Medulla oblongata (tissue), 1 donor: ENCODE results near the gene GNAI1.

ENCODE experiments used
- DNase-seq: peaks from one replicate; pipeline ENCODE4 v3.0.0-alpha.2; 2015; ENCODE audit errors: extremely low spot score

Gene GNAI1

GRCh38 chr7:80249619-80250295 is 115.1 kb downstream of the GNAI1 start:
- peak; percentile 13 for DNase-seq

DNA sequence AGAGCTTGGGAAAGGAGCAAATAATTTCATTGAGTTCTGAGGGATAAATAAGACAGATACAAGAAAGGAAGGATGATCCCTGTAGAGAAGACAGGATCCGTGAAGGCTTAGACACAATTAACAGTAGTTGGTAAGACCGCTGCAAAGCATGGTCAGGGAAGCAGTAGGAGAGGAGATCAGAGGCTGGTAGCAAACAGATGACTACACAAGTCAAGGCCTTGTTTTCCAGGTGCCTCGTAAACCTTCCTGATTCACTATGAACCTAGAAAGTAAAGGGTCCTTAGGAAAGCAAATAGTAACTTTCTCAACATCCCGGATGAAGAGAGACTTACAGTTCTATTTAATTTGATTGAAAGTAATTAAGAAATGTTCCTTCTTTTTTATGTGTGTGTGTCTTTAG is 118.6 kb downstream of the GNAI1 start:
- no peak for DNase-seq

GRCh38 chr7:80253653-80254052 is 119.0 kb downstream of the GNAI1 start:
- DNase-seq, result no peak

DNA sequence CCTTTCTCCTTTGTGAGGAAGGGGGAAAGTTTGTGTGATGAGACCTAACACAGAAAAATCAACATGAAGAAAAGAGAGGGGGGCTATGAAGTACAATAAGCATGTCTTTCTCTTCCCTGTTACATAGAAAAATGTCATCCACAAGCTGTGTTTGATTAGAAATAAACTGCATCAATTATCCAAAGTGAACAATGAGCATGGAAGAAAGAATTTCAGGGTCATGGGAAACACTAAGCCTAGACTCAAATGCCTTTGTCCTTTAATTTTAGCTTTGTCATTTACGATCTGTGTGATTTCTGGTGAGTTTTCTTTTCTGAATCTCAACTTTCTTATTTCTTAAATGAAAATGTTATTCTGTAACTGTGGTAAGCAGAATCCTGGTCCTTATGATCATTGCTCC is 121.0 kb downstream of the GNAI1 start:
- no peak for DNase-seq

DNA sequence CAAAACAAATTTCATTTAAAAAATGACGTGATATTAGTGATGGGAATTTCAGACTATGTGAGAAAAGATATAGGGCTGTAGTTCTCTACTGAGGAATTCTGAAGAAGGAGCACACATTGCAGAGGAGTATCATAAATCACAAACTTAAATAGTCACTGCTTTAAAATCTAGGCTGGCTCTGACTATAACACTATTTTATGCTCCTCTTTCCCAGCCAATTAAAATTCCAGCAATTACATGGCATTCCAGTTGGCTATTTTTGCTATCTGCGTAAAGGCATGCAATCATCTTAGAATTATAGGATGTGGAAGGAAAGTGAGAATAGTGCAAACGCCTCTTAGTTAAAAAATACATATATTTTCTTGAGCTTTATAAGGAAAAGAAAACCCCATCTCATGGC is 123.1 kb downstream of the GNAI1 start:
- DNase-seq, result no peak

DNA sequence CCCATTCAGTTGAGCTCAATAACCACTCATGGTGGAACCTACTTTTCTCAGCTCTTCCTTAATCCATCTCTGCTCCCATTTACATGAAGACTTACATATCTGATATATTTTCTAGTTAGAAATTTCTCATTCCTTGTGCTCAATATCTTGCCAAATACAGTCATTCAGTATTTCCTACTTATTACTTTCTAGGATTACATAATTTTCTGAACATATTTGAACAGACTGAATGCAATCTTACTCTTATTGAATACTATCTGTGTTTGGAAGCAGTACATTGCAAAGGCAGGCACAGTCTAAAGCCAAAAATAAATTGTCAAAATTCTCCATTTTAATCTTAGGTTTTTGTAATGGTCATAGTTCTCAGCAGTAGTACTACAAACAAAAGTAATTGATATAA is 126.0 kb downstream of the GNAI1 start:
- DNase-seq, result no peak

DNA sequence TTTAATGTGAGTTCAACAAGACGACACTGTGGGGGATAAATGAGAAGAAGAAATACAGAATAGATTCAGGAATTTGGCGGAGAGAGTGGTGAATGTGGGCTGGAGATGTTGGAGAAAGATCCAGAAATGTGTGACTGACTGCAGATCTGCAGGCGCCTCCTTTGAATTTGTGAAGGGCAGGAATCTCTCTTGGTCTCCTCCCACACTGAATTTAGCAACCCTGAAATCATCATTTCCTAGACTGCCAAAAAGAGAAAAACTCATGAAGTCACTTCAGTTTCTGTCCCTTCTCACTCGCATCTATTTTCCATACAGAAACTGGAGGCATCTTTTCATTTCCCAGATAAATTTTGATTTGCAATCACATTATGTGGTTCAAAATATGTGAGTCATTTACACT is 128.7 kb downstream of the GNAI1 start:
- DNase-seq, result no peak

DNA sequence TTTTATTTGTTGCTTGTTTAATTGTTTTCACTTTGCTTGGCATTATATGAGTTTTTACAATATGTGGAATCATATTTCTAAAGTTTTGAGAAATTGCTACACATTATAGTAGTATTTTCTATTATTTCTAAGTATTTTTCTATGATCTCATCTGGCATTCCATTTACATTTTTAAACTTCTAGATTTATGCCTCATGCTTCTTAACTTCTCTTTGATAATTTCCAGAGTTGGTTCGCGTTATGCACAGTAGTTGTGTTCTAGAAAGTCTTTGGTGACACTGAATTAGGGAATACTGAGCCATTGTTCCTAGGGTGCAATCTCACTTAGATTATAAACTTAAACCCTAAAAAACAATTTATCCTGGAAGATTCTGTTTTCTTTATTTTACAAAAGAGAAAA is 129.2 kb downstream of the GNAI1 start:
- no peak for DNase-seq

GRCh38 chr7:80264769-80265495 is 130.3 kb downstream of the GNAI1 start:
- DNase-seq, result no peak

DNA sequence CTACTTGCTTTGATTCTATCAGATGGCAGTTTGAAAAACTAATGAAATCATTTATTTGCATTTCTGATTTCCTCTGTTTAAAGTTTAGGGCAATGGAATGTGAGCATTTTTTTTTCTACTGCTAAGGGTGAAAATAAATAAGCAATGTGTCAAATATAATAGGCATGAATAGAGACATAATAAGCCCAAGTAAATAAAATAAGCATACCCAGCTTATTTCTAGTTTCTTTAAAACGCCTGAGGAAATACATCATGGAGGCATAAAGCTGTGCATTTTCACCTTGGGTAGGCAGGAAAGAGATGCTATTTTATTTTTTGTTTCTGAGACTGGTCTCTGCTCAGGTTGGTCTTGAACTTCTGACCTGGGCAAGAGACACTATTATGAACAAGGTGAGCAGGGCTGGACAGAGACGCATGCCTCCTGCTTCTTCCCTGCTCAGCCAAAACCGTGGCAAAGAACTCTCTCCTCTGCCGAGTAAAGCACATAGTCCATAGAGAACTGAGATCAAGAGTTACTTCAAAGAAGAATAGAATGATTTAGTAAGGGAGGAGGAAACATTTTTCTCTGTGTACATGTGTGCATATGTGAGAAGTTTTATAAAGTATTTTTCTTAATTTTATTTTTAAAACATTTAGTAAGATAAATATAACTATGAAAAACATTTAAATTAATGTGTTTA is 138.1 kb downstream of the GNAI1 start:
- DNase-seq, result no peak

- DNase-seq, result no peak
Observed at GRCh38 chr7:80273327-80273726, 138.7 kb downstream of the GNAI1 start.

DNA sequence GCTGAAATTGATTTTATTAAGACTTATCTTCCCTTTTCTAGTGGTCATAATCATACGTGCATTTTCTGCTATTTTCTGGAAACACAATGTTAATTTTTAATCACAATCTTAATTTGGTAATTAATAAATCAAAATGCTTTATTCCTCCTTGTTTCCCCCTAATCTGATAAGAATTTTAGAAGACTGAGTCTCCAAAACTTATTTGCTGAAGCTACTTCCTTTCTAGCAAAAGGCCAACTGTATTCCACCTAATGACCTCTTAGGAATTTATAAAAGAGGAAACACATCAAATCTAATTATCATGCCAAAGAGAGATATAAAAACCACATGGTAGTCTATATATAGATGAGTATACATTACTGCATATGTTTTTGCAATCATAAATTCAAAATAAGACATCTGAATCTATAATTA is 140.6 kb downstream of the GNAI1 start:
- DNase-seq, result no peak
